Measurements from ENCODE around the gene IFT122. TPM values are rescaled to one million over a fixed set of nuclear protein-coding genes. Genes with fewer than 3 reads are reported as not detected.

The IFT122 gene
- total and polyA plus RNA-seq, 2 donors (not counting 3 experiments of a cell fraction or from before 2014, with no cell fraction given), result 38.4 to 41.7 TPM

DNA sequence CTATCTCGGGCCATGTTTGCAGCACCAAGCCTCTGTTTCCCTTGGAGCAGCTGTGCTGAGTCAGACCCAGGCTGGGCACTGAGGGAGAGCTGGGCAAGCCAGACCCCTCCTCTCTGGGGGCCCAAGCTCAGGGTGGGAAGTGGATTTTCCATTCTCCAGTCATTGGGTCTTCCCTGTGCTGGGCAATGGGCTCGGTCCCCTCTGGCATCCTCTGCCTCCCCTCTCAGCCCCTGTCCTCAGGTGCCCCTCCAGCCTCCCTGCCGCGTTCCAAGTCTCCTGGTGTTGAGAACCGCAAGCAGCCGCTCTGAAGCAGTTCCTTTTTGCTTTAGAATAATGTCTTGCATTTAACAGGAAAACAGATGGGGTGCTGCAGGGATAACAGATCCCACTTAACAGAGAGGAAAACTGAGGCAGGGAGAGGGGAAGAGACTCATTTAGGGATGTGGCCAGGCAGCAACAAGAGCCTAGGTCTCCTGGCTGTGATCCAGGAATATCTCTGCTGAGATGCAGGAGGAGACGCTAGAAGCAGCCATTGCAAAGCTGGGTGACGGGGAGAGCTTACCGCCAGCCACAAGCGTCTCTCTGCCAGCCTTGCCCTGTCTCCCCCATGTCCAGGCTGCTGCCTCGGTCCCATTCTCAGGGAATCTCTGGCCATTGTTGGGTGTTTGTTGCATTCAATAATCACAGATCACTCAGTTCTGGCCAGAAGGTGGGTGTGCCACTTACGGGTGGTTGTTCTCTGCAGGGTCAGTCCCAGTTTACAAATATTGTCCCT is 89.6 kb downstream of the IFT122 start:
- ChIA-PET CTCF (no interaction called here), POLR2A (no interaction called here)
- intact Hi-C loops (cut with micrococcal nuclease), result no loop called here
- H3K9ac ChIP-seq (replicated peaks; ENCODE audit: extremely low read depth, insufficient read depth, low read length), result no peak overlapping the region
- DNase-seq (ENCODE audit: low read depth, low spot score) (no peak), FAIRE-seq (no peak)
- H3K27ac ChIP-seq (ENCODE audit: insufficient read depth, low read depth, low read length), result no peak overlapping the region
- dilution Hi-C loops (cut with MboI; ENCODE audit: extremely low pct_ligation_motif_present, low sequenced_read_pairs), result no loop called here
- no peak overlapping the region for H3K4me2 ChIP-seq (ENCODE audit: insufficient read depth, low read length)
- H3K36me3 ChIP-seq (ENCODE audit: control insufficient read depth in 2 of 2, extremely low read depth in 1 of 2, insufficient read depth in 2 of 2, low read length in 2 of 2), result no peaks in the 10 kb centered on the region
- H3K27me3 ChIP-seq (ENCODE audit: control insufficient read depth in 2 of 2, insufficient read depth in 2 of 2, low read length in 2 of 2), result no peaks in the 10 kb centered on the region
- no peaks in the 10 kb centered on the region for H3K9me3 ChIP-seq (replicated peaks; ENCODE audit: control insufficient read depth, insufficient read depth, low read length)
- H2AFZ ChIP-seq (ENCODE audit: low read depth, low read length), result peak overlapping the region; percentile 69
- no peak overlapping the region for H3K4me3 ChIP-seq (replicated peaks in 1 of 3; ENCODE audit: insufficient read depth in 1 of 3, low read depth in 1 of 3, low read length in 3 of 3)
- no peak for TF ChIP-seq POLR2AphosphoS5 (IDR thresholded peaks at IDR 0.05; ENCODE audit: insufficient read depth, low read depth, low read length)
- TF ChIP-seq CTCF (IDR thresholded peaks at IDR 0.05; ENCODE audit: extremely low read depth in 1 of 2, insufficient read depth in 1 of 2, low read depth in 1 of 2, low read length in 2 of 2), result no peak
- no peak for TF ChIP-seq FOS (IDR thresholded peaks at IDR 0.05; ENCODE audit: borderline replicate concordance, insufficient read depth, low read length)
- no peak for TF ChIP-seq POLR2A (IDR thresholded peaks at IDR 0.05; ENCODE audit: low read depth, low read length)
- no peak for TF ChIP-seq GATA2 (IDR thresholded peaks at IDR 0.05; ENCODE audit: insufficient read depth, insufficient read length, low read depth, low read length)
- no peak for TF ChIP-seq JUN (IDR thresholded peaks at IDR 0.05; ENCODE audit: borderline replicate concordance, insufficient read depth, insufficient read length, low read depth)
- no peak for TF ChIP-seq MAX (IDR thresholded peaks at IDR 0.05; ENCODE audit: insufficient read depth, insufficient read length)
- no peak for TF ChIP-seq MYC (IDR thresholded peaks at IDR 0.05; ENCODE audit: low read depth, low read length)
- TF ChIP-seq EZH2 (IDR thresholded peaks at IDR 0.05; ENCODE audit: borderline replicate concordance, low read depth, low read length, severe bottlenecking), result no peak
- no TSS peak for BruUV-seq (replicated peaks)
- peaks cover 11% of the 10 kb centered on the region for H3K4me1 ChIP-seq (ENCODE audit: control insufficient read depth, extremely low read depth, insufficient read depth, low read length)
- no peaks in the 10 kb centered on the region for H3K9me1 ChIP-seq (replicated peaks; ENCODE audit: control insufficient read depth, extremely low read depth, insufficient read depth, low read length)
- no peaks in the 10 kb centered on the region for H4K20me1 ChIP-seq (replicated peaks; ENCODE audit: control insufficient read depth, extremely low read depth, insufficient read depth, low read length)
- H3K79me2 ChIP-seq (ENCODE audit: control insufficient read depth, insufficient read depth, low read length), result no peaks in the 10 kb centered on the region

Data from endothelial cell of umbilical vein (primary cell).